Vagina (tissue), 2 donors: Measurements from ENCODE around the gene DUSP22. TPM values are rescaled to one million over a fixed set of nuclear protein-coding genes. Genes with fewer than 3 reads are reported as not detected.

Experiments
- DNase-seq, 2 donors: peaks; one replicate each; pipeline ENCODE4 v3.0.0-alpha.2; 2017; ENCODE audit errors: extremely low spot score in 2 of 2
- H3K27ac ChIP-seq: fragments of 200-600 bp; sonication (generic); one replicate; pipeline ENCODE4 v1.5.1; 2019
- H3K27me3 ChIP-seq: fragments of 200-600 bp; sonication (generic); one replicate; pipeline ENCODE4 v1.5.1; 2019
- H3K36me3 ChIP-seq, 2 donors: fragments of 200-600 bp; sonication (generic); one replicate each; pipeline ENCODE4 v1.5.1; 2017 to 2019
- H3K4me1 ChIP-seq: fragments of 200-600 bp; sonication (generic); one replicate; pipeline ENCODE4 v1.5.1; 2019
- H3K4me3 ChIP-seq, 2 donors: fragments of 200-600 bp; sonication (generic); 1 replicate in 1 of 2; 2 replicates in 1 of 2; pipeline ENCODE4 v1.5.1; 2016 to 2019
- H3K9me3 ChIP-seq: fragments of 200-600 bp; sonication (generic); one replicate; pipeline ENCODE4 v1.5.1; 2019
- CTCF ChIP-seq, 3 experiments: fragments of 450-650 bp in 2 of 3; fragments of 200-600 bp in 1 of 3; sonication (generic) in 1 of 3; IDR thresholded peaks; one replicate each; pipeline ENCODE4 v1.5.1; 2017 to 2019; ENCODE audit warnings: antibody characterized with exemption in 3 of 3, mild to moderate bottlenecking in 2 of 3, moderate library complexity in 2 of 3
- POLR2A ChIP-seq, 2 donors: fragments of 450-650 bp; IDR thresholded peaks; one replicate each; pipeline ENCODE4 v1.6.1; 2017; ENCODE audit warnings: antibody characterized with exemption in 2 of 2, mild to moderate bottlenecking in 2 of 2, moderate library complexity in 2 of 2
- POLR2AphosphoS5 ChIP-seq, 2 donors: sonication (generic); formaldehyde crosslinking; IDR thresholded peaks; one replicate each; pipeline ENCODE4 v1.9.0; 2017; ENCODE audit warnings: antibody characterized with exemption in 2 of 2, mild to moderate bottlenecking in 2 of 2, low read depth in 1 of 2; ENCODE audit not compliant: insufficient read depth in 1 of 2
- intact Hi-C: fragments of 100-400 bp; cut with DNase I; formaldehyde crosslinking; loops from one replicate; pipeline ENCODE4 v1.15.1; 2023
- total RNA-seq: library from RNA; depleted of rRNA; stranded (reverse); fragments of >200 nt; gene quantifications from one replicate; pipeline ENCODE4 v1.2.3, GENCODE V29; 2016

The DUSP22 gene
- total RNA-seq, 1 donor from 2014 or later = 57.5 TPM

GRCh38 chr6:322259-322930, 30.1 kb downstream of the DUSP22 start:
- intact Hi-C loops = no loop called here
- Histone ChIP-seq H3K4me1 (peaks cover 16% of the 10 kb centered on the region), H3K36me3 (no peaks in the 10 kb centered on the region), H3K9me3 (no peaks in the 10 kb centered on the region), H3K4me3 (no peak overlapping the region), H3K27ac (no peak overlapping the region), H3K27me3 (no peaks in the 10 kb centered on the region)
- no peak for TF ChIP-seq POLR2A (IDR thresholded peaks at IDR 0.05)
- TF ChIP-seq POLR2AphosphoS5 (IDR thresholded peaks at IDR 0.05; ENCODE audit: insufficient read depth in 1 of 2, low read depth in 1 of 2) = no peak
- TF ChIP-seq CTCF (IDR thresholded peaks at IDR 0.05) = no peak
- DNase-seq = no peak

DNA sequence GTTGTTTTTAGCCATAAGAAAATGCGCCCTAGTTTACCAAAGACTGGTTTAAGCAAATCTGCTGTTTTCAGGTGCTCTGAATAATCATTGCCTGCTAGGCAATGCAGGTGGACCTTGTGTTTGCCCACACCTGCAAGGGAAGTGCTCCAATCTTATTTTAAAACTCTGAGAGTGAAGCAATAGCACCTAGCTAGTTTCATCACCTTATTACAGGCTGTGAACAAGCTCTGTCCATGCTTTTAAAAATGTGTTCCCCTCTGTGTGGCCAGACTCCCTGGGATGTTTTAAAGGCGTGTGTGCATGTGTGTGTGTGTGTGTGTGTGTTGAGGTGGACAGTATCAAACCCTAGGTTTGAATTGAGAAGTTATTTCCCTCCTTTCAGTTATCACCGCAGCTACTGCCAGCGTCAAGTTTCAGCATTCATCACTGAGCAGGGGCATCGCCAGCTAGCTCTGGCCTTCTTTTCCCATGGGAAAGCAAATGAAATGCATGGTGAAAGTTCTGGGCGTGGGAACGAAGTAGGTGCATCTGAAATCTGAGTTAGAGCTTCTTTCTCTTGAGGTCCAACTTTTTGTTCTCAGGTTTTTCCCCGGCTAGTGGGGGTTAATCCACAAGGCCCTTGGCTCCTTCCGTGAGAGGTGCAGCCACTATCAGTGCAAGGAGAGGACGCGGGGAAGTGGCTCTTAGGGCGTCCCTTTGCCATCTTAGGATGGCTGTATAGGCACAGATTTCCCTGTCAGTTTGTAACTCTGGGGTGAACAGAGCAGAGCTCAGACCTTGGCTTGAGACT, 30.8 kb downstream of the DUSP22 start:
- intact Hi-C loops = no loop called here
- Histone ChIP-seq H3K4me3 (no peak overlapping the region), H3K36me3 (no peaks in the 10 kb centered on the region), H3K9me3 (no peaks in the 10 kb centered on the region), H3K27ac (no peak overlapping the region), H3K4me1 (peaks cover 23% of the 10 kb centered on the region), H3K27me3 (no peaks in the 10 kb centered on the region)
- no peak for DNase-seq
- TF ChIP-seq POLR2A (IDR thresholded peaks at IDR 0.05) (no peak), POLR2AphosphoS5 (IDR thresholded peaks at IDR 0.05; ENCODE audit: insufficient read depth in 1 of 2, low read depth in 1 of 2) (no peak), CTCF (IDR thresholded peaks at IDR 0.05) (no peak)

DNA sequence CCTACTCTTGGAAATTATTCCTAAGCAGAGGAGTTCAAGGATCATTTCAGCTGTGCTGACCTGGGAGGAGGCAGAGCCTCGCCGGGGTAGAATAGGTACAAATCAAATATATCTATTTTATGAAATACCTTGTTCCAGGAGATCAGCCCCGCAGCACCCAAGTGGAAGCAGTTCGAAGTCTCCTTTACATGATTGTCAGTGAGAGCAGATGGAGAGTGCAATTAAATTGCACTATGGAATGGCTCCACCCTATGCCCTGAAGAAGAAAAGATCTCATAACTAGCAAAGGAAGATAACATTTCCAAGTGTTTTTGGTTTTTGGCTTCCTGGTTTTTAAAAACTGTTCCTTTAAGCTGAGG, 31.4 kb downstream of the DUSP22 start:
- H3K27ac ChIP-seq = no peak overlapping the region
- DNase-seq = no peak
- peaks cover 29% of the 10 kb centered on the region for H3K4me1 ChIP-seq
- no peaks in the 10 kb centered on the region for H3K36me3 ChIP-seq
- no peak for TF ChIP-seq POLR2A (IDR thresholded peaks at IDR 0.05)
- TF ChIP-seq CTCF (IDR thresholded peaks at IDR 0.05) = no peak
- no peak for TF ChIP-seq POLR2AphosphoS5 (IDR thresholded peaks at IDR 0.05; ENCODE audit: insufficient read depth in 1 of 2, low read depth in 1 of 2)
- no peak overlapping the region for H3K4me3 ChIP-seq
- no peaks in the 10 kb centered on the region for H3K27me3 ChIP-seq
- intact Hi-C loops = no loop called here
- no peaks in the 10 kb centered on the region for H3K9me3 ChIP-seq

DNA sequence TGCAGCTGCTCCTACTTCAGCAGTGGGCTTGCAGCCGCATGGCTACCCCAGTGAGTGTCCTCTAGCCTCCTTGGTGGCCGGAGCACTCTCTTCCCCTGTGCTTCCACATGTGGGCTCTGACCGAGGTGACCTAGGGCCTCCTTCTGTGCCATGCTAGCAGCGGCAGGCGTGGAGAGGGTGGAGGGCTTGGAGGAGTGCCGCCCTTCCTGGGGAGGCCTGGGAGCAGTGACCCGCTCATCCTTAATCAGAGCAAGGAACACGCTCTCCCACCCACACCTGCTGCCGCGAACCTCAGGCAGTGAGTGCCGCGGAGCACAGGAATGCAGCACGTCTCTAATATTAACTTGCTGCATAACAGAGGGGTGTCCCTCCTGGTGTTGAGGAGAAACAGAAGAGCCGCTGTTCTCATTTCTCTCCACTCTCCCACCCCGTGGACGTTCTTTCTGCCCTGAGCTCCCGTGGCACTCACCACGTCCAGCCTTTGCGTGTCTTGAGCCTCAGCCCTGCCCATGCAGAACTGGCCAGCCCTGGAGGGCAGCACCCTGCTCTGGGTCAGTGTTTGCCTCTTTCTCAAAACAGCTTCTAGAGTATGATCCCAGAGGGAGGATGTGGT, 31.9 kb downstream of the DUSP22 start:
- no peak for DNase-seq
- H3K4me1 ChIP-seq = peaks cover 32% of the 10 kb centered on the region
- H3K27me3 ChIP-seq = no peaks in the 10 kb centered on the region
- intact Hi-C loops = no loop called here
- no peak overlapping the region for H3K4me3 ChIP-seq
- TF ChIP-seq CTCF (IDR thresholded peaks at IDR 0.05) = no peak
- no peak for TF ChIP-seq POLR2A (IDR thresholded peaks at IDR 0.05)
- no peak for TF ChIP-seq POLR2AphosphoS5 (IDR thresholded peaks at IDR 0.05; ENCODE audit: insufficient read depth in 1 of 2, low read depth in 1 of 2)
- no peaks in the 10 kb centered on the region for H3K9me3 ChIP-seq
- no peaks in the 10 kb centered on the region for H3K36me3 ChIP-seq
- no peak overlapping the region for H3K27ac ChIP-seq
